ENCODE data around the gene SIPA1L2.
A peak's percentile ranks its signal among the peaks of the same experiment; 100 is the strongest.

Gene SIPA1L2

DNA sequence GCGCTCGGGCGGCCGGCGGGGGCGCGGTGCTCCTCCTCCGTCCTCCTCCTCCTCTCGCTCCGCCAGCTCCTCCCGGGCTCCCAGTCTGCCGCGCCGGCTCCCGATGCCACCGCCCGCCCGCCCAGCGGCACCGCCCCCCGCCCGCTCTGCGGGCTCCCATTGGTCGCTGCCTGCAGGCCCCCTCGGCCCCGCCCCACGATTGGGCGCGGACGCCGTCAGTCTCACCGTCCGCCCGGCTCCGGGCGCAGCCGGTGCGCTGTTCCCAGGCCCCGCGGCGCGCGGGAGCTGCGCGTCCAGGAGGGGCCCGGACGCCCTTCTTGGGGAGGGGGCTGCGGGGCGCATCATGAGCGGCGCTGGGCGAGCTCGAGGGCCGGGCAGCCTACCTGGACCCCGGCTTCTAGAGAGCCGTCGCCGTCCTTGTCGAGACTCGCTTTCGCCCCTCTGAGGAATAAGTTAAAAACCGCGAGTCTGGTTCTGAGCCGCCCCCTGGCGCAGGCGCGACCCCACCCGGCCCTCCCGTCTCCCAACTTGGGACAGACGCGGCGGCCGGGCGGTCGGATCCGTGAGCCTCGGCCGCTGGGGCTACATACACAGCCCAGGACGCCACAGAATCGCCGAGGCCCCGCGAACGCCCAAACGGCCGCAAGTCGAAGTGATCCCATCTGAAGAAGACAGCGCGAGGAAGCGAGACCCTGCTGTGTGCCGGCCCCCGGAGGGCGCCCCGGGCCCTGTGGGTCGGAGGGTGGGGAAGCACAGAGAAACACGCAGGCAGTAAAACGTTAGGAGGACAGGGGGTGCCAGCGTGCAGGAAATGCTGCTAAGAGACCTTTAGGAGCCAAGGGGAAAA, at the start of gene SIPA1L2:
Gene SIPA1L2 (minus strand): TSS at position 87 of the 847 bp plus-strand sequence. CDS start 114,794 bp downstream, outside the sequence.
- peak; percentile 100 for DNase-seq (ENCODE audit: low spot score)

DNA sequence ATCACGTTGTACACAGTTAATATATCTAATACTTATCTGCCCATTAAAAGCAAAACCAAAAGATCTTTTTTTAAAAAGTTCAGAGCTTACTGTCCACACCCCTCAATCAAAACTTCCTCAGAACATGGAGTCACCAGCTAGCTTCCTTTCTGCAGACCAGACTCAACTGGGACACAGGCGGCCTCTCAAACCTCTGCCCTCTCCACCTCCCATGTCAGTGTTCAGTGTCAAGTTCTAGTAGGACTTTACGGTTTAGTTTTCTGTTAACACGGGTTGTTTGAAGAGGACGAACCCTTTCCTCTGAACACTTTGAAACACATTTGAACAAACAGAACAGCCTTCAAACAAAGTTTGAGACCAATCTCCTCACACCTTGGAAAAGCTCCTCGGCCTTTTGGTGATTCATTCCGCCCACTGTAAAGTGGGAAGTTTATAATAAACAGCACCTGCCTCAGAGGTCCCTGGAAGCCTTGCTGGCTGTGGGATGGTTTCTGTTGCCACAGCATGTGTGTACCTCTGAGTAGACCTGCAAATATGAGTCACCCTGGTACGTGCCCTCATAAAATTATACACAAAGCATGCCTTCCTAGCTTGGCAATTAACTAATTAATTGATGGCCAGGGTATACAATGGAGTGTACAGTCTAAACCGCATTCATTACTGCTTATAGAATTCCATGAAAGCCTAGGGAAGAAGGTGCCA, 48.4 kb upstream of the SIPA1L2 start:
- DNase-seq (ENCODE audit: low spot score): no peak

- DNase-seq (ENCODE audit: low spot score): no peak
Measured at GRCh38 chr1:232676307-232676706, 46.4 kb upstream of the SIPA1L2 start.

GRCh38 chr1:232675898-232676297, 46.0 kb upstream of the SIPA1L2 start:
- no peak for DNase-seq (ENCODE audit: low spot score)

- DNase-seq (ENCODE audit: low spot score): no peak
Measured at GRCh38 chr1:232675260-232675659, 45.3 kb upstream of the SIPA1L2 start.

GRCh38 chr1:232673256-232673655, 43.3 kb upstream of the SIPA1L2 start:
- DNase-seq (ENCODE audit: low spot score): no peak

DNA sequence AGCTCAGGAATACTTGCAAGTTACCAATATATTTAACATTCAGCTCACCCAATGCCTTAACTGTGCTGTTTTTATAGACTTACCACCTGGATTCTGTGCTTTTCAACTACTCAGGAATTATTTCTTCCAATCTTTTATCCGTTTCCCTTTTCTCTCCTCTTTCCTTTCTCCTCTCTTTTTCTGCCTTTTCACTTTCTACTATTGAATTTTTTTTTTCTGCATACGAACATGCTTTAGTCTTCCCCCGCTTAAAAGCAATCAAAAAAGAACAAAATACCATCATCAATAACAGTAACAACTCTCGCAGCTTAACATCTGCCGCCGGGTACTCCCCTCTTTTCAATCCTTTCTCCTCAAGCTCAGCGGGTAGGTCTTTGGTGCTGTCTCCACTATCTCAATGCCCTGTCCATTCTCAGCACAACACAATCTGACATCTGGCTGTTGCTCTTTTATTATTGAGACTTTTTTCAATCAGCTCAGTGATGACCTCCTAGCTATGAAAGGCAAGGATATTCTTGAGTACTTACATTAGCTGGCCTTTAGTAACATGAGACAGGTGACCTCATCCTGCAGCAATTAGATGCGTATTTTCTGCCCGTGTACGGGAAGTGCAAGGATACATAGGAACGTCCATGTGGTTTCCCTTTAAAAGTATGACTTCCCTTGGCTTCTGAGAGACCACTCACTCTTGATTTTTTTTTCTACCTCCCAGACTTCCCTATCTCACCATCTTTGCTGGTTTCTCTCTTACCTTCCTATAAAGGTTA, 40.2 kb upstream of the SIPA1L2 start:
- DNase-seq (ENCODE audit: low spot score): no peak

DNA sequence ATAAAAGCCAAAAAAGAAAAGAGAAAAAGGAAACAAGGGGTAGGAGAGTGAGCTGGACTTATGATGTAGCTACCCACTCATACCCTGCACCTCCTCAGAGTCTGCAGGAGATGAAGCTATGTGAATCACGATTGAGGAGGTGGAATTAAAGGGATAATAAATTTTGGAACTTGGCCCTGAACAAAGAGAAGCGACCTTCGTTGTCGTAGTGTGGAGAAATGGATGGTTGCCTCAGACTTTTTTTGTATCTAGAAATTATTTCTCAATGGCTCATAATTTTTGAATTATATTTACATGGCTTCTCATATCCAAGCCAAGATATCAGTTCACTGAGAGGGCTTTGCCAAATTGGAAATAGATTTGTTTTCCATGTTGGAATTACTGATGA, 37.8 kb upstream of the SIPA1L2 start:
- DNase-seq (ENCODE audit: low spot score): no peak

- no peak for DNase-seq (ENCODE audit: low spot score)
Measured at GRCh38 chr1:232667094-232667777, 37.3 kb upstream of the SIPA1L2 start.

DNA sequence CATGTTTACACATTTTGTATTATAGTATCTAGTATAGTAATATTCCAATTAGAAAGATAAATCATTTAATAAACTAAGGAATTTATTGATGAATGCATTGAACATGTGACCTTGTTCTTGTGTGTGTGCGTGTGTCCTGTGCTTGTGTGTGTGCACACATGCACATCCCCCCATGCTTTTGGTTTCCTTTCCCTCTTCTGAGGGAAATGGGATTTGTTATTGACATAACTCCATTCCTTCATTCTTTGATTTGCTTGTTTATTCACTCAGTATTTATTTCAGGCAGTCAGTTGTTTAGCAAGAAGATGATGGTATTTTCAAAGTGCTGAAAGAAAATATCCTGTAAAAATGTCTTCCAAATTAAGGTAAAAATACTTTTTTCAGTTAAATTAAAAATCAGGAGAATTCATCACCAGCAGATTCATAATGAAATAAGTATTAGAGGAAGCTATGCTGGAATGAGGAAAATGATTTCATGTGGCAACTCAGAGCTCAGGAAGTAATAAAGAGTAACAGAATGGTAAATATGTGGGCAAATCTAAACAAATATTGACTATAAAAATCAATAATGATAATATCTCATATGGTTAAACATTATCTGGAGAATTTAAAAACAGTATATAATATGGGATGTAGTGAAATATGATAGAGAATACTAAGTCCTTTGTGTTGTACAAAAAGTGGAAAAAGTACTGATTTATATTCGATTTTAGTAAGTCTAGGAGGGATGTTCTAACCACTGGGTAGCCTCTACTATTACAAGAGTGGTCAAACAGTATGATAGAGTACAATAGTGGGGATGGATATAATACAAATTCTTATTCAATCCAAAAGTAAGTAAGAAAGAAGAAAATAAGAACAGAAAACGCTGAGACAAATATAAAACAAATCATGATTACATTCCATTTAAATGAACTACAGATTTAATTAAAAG, 35.2 kb upstream of the SIPA1L2 start:
- no peak for DNase-seq (ENCODE audit: low spot score)

DNA sequence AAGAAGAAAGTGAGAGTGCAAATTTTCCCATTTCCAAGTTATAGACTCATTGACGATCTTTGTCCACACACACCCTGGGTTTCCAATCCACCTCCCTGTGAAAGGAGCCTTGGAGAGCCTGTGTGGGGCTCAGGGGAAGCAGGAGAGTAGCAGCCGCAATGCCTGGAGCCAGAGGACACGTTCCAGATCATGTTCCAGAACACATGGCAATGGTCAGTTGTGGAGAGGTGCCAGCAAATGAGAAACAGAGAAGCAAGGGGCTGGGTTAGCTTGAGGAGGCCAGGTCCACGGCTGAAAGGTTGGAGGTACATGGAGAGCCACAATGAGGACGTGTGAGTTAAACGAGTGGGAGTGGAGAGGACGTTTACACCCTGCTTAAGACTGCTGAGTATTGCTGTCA, 33.0 kb upstream of the SIPA1L2 start:
- no peak for DNase-seq (ENCODE audit: low spot score)

DNA sequence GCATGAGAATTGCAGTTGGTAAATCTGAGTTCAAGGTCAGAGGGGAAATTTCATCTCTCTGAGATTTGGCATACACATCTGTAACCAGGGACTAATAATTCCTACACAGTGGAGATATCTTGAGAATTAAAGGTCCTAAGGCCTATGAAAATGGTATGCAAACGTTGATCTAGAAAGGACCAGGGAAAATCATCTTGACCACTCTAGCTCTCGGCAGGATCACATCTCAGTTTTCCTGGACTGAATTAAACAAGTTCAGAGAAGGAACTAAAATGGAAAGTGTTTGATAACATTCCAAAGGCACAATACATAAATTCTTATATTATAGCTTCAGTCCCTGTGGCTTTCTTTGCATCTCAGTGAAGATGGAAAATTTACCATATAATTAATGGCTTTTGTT, 28.5 kb upstream of the SIPA1L2 start:
- no peak for DNase-seq (ENCODE audit: low spot score)

- no peak for DNase-seq (ENCODE audit: low spot score)
Measured at GRCh38 chr1:232657426-232658005, 27.6 kb upstream of the SIPA1L2 start.

DNA sequence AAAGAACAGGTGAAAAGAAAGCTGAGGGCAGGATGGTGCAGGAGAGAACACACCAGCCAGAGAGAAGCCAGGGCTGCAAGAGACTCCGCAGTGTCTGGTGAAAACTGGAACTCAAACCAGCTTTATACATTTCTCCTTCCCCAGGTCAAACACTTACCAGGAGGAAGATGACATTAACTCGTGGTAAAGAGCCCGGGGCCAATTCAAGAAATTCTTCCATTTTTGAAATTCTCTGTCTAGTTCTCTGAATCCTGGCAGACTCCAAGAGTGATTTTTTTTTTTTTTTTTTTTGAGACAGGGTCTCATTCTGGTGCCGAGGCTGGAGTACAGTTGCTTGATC, 25.8 kb upstream of the SIPA1L2 start:
- DNase-seq (ENCODE audit: low spot score): no peak

DNA sequence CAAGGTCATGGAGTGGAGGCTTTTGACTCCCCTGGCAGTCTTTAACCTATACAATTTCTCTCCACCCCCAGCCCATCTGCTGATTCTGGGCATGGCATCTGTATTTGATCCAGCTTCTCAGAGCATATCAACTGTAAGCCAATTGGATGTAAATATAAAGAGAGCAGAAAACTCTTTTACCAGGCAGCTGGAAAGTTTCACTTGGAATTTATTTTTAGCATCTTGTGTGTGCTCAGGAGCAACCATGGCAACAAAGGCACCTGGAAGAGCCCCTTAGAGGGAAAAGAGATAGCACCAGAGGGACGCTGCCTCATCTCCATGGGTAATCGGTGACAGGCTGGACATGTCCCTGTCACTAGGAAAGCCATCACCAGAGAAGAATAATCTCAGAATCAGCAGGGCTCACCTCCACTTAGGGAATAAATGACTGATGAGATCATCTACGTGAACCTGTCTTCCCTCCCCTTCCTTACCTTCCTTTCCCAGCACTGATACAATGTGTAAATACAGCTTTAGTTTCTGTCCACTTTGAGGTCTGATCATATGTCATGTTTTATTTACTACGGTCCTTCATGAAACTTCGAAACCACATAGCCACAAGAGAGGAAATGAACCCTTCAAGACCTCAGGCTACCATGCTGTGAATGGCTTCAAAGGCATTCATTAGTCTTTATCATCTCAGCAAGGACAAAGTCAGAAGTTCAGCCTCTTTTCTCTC, 25.3 kb upstream of the SIPA1L2 start:
- no peak for DNase-seq (ENCODE audit: low spot score)

GRCh38 chr1:232653789-232654188, 23.9 kb upstream of the SIPA1L2 start:
- DNase-seq (ENCODE audit: low spot score): no peak

- no peak for DNase-seq (ENCODE audit: low spot score)
Measured at GRCh38 chr1:232650845-232651244, 20.9 kb upstream of the SIPA1L2 start.

GRCh38 chr1:232650418-232650817, 20.5 kb upstream of the SIPA1L2 start:
- no peak for DNase-seq (ENCODE audit: low spot score)

- no peak for DNase-seq (ENCODE audit: low spot score)
Measured at GRCh38 chr1:232648316-232648715, 18.4 kb upstream of the SIPA1L2 start.

- DNase-seq (ENCODE audit: low spot score): no peak
Measured at GRCh38 chr1:232644209-232644608, 14.3 kb upstream of the SIPA1L2 start.

Data from germinal center (tissue), 1 donor.